ENCODE data around the gene MGA. TPM values are rescaled to one million over a fixed set of nuclear protein-coding genes. Genes with fewer than 3 reads are reported as not detected.

MGA gene
- total and polyA plus RNA-seq, 2 donors (not counting 3 experiments of a cell fraction or from before 2014, with no cell fraction given) = 4.1 to 36.5 TPM

- intact Hi-C loops (cut with micrococcal nuclease) = no loop called here
- Histone ChIP-seq H3K36me3 (ENCODE audit: control insufficient read depth in 2 of 2, extremely low read depth in 1 of 2, insufficient read depth in 2 of 2, low read length in 2 of 2) (peaks cover 18 to 60% of the 10 kb centered on the region in 2 experiments), H4K20me1 (replicated peaks; ENCODE audit: control insufficient read depth, extremely low read depth, insufficient read depth, low read length) (no peaks in the 10 kb centered on the region), H3K9me1 (replicated peaks; ENCODE audit: control insufficient read depth, extremely low read depth, insufficient read depth, low read length) (no peaks in the 10 kb centered on the region), H3K9me3 (replicated peaks; ENCODE audit: control insufficient read depth, insufficient read depth, low read length) (no peaks in the 10 kb centered on the region), H2AFZ (ENCODE audit: low read depth, low read length) (no peak overlapping the region), H3K27ac (ENCODE audit: insufficient read depth, low read depth, low read length) (no peak overlapping the region), H3K4me3 (replicated peaks in 1 of 3; ENCODE audit: insufficient read depth in 1 of 3, low read depth in 1 of 3, low read length in 3 of 3) (no peak overlapping the region), H3K9ac (replicated peaks; ENCODE audit: extremely low read depth, insufficient read depth, low read length) (no peak overlapping the region), H3K4me1 (ENCODE audit: control insufficient read depth, extremely low read depth, insufficient read depth, low read length) (no peaks in the 10 kb centered on the region), H3K79me2 (ENCODE audit: control insufficient read depth, insufficient read depth, low read length) (no peaks in the 10 kb centered on the region), H3K27me3 (ENCODE audit: control insufficient read depth in 2 of 2, insufficient read depth in 2 of 2, low read length in 2 of 2) (no peaks in the 10 kb centered on the region), H3K4me2 (ENCODE audit: insufficient read depth, low read length) (no peak overlapping the region)
- DNase-seq (ENCODE audit: low read depth, low spot score) (no peak), FAIRE-seq (no peak)
- CTCF ChIA-PET = interaction anchor here (1.2 to 2.9 kb wide), 5 partner anchors 9 to 87 kb away, joined by 3 to 12 read pairs (median 5); partner anchors contain the start of gene MAPKBP1
- no TSS peak for BruUV-seq (replicated peaks)
- dilution Hi-C loops (cut with MboI; ENCODE audit: extremely low pct_ligation_motif_present, low sequenced_read_pairs) = no loop called here
- TF ChIP-seq CTCF (IDR thresholded peaks at IDR 0.05; ENCODE audit: extremely low read depth in 1 of 2, insufficient read depth in 1 of 2, low read depth in 1 of 2, low read length in 2 of 2) (no peak), FOS (IDR thresholded peaks at IDR 0.05; ENCODE audit: borderline replicate concordance, insufficient read depth, low read length) (no peak), MAX (IDR thresholded peaks at IDR 0.05; ENCODE audit: insufficient read depth, insufficient read length) (no peak), POLR2AphosphoS5 (IDR thresholded peaks at IDR 0.05; ENCODE audit: insufficient read depth, low read depth, low read length) (no peak), EZH2 (IDR thresholded peaks at IDR 0.05; ENCODE audit: borderline replicate concordance, low read depth, low read length, severe bottlenecking) (no peak), POLR2A (IDR thresholded peaks at IDR 0.05; ENCODE audit: low read depth, low read length) (no peak), JUN (IDR thresholded peaks at IDR 0.05; ENCODE audit: borderline replicate concordance, insufficient read depth, insufficient read length, low read depth) (no peak), MYC (IDR thresholded peaks at IDR 0.05; ENCODE audit: low read depth, low read length) (no peak), GATA2 (IDR thresholded peaks at IDR 0.05; ENCODE audit: insufficient read depth, insufficient read length, low read depth, low read length) (no peak)
- POLR2A ChIA-PET = no interaction called here
Observed at GRCh38 chr15:41817781-41818180, 157.6 kb downstream of the MGA start.

Measured in endothelial cell of umbilical vein (primary cell).